Esophagus muscularis mucosa (tissue), 4 donors: ENCODE results near the gene SLC52A3.

Source experiments
- EP300 ChIP-seq: sonication (generic); formaldehyde crosslinking; IDR thresholded peaks from one replicate; pipeline ENCODE4 v1.6.1; 2017; ENCODE audit warnings: antibody characterized with exemption
- POLR2A ChIP-seq: fragments of 450-650 bp; IDR thresholded peaks from one replicate; pipeline ENCODE4 v1.6.1; 2017; ENCODE audit warnings: antibody characterized with exemption, moderate library complexity, mild to moderate bottlenecking, low read depth
- POLR2AphosphoS5 ChIP-seq, 2 donors: sonication (generic); formaldehyde crosslinking; IDR thresholded peaks; one replicate each; pipeline ENCODE4 v1.6.1; 2017; ENCODE audit warnings: antibody characterized with exemption in 2 of 2
- TF ChIP-seq, protein P1 (sequence below), 3 experiments: fragments of 200-600 bp in 2 of 3; fragments of 450-650 bp in 1 of 3; sonication (generic) in 2 of 3; IDR thresholded peaks; one replicate each; pipeline ENCODE4 v1.5.1; 2017 to 2019; ENCODE audit warnings: antibody characterized with exemption in 3 of 3, mild to moderate bottlenecking in 2 of 3, moderate library complexity in 1 of 3

DNA sequence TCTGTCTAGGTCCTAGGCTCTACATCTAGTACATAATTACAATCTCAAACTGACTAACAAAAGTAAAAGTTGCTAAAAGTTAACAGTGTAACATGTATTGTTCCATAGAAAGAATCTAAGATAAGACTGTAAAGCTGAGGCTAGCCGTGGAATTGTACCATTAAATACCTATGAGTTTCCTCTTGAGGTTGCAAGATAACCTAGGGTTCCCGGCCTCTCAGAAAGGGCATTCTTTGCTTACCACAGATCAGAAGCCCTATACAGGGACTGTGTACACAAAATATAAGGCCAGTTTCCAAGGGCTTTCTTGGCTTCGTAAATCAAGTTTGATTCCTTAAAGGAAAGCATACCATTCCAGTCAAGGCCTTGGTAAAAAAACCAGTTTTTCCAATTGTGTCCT lies 11.5 kb upstream of the SLC52A3 start:
- TF ChIP-seq, protein P1, sequence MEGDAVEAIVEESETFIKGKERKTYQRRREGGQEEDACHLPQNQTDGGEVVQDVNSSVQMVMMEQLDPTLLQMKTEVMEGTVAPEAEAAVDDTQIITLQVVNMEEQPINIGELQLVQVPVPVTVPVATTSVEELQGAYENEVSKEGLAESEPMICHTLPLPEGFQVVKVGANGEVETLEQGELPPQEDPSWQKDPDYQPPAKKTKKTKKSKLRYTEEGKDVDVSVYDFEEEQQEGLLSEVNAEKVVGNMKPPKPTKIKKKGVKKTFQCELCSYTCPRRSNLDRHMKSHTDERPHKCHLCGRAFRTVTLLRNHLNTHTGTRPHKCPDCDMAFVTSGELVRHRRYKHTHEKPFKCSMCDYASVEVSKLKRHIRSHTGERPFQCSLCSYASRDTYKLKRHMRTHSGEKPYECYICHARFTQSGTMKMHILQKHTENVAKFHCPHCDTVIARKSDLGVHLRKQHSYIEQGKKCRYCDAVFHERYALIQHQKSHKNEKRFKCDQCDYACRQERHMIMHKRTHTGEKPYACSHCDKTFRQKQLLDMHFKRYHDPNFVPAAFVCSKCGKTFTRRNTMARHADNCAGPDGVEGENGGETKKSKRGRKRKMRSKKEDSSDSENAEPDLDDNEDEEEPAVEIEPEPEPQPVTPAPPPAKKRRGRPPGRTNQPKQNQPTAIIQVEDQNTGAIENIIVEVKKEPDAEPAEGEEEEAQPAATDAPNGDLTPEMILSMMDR (IDR thresholded peaks at IDR 0.05): no peak
- no peak for TF ChIP-seq EP300
- TF ChIP-seq POLR2A: no peak
- no peak for TF ChIP-seq POLR2AphosphoS5 (IDR thresholded peaks at IDR 0.05)
